ENCODE measurements around the gene EXOC6.

DNA sequence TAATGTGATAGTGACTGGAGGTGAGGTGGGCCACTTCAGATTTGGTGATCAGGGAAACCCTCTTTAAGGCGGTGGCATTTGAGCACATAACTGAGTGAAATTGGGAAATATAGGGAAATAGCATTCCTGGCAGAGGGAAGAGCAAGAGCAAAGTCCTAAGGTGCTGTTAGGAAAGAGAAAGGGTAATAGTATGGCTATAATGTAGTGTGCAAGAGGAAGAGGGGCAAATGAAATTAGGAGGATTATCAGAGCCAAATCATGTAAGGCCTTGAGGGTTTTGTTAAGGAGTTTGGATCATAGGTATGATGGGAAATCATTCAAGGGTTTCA, 184.5 kb downstream of the EXOC6 start:
- no peak for TF ChIP-seq POLR2A (IDR thresholded peaks at IDR 0.05)
- no peak for TF ChIP-seq EP300 (IDR thresholded peaks at IDR 0.05)
